Measurements from ENCODE around the gene FBL. TPM values are rescaled to one million over a fixed set of nuclear protein-coding genes. Genes with fewer than 3 reads are reported as not detected.
"Not testable (repeated sequence)": the region's sequence is repeated elsewhere in the genome, so short reads cannot be mapped to it uniquely, and the experiment has no call there.

Gene FBL
- total RNA-seq, 2 experiments from 2014 or later: 336 to 365 TPM

DNA sequence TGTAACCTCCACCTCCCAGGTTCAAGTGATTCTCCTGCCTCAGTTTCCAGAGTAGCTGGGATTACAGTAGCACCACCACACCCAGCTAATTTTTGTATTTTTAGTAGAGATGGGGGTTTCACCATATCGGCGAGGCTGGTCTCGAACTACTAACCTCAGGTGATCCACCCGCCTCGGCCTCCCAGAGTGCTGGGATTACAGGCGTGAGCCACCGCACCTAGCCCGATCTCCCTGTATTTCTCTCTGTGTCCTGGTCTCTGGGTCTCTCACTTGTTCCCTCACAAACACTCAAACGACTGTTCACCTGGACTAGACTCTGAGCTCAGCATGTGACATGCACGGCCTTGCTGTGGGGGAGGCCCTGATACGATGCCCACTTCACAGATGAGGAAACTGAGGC lies 32.7 kb upstream of the FBL start:
- H3K4me1 ChIP-seq (ENCODE audit: insufficient read depth, low read length, poor library complexity, severe bottlenecking); H3K9me3 ChIP-seq (ENCODE audit: low read length); H3K79me2 ChIP-seq (ENCODE audit: insufficient read depth, low read depth, low read length); H2AFZ ChIP-seq (ENCODE audit: low read length); intact Hi-C loops (cut with micrococcal nuclease; ENCODE audit: unreplicated experiment); H3K4me3 ChIP-seq (ENCODE audit: low read depth, low read length, poor library complexity, severe bottlenecking); H3K36me3 ChIP-seq (ENCODE audit: insufficient read depth, low read length); H3K27ac ChIP-seq (ENCODE audit: low read depth, low read length, poor library complexity, severe bottlenecking); BruUV-seq (replicated peaks); DNase-seq (ENCODE audit: low spot score); H3K4me2 ChIP-seq (ENCODE audit: low read length); H4K20me1 ChIP-seq (ENCODE audit: insufficient read depth, low read length); H3K9me2 ChIP-seq (ENCODE audit: insufficient read depth, low read length): not testable (repeated sequence)
- CTCF ChIA-PET (ENCODE audit: unreplicated experiment): interaction anchor here (1.3 kb wide), 1 partner anchor 91 kb away, joined by 4 read pairs; no protein-coding TSS in a partner anchor
- POLR2A ChIA-PET: interaction anchor here (1.2 kb wide), 1 partner anchor 91 kb away, joined by 3 read pairs; no protein-coding TSS in a partner anchor

DNA sequence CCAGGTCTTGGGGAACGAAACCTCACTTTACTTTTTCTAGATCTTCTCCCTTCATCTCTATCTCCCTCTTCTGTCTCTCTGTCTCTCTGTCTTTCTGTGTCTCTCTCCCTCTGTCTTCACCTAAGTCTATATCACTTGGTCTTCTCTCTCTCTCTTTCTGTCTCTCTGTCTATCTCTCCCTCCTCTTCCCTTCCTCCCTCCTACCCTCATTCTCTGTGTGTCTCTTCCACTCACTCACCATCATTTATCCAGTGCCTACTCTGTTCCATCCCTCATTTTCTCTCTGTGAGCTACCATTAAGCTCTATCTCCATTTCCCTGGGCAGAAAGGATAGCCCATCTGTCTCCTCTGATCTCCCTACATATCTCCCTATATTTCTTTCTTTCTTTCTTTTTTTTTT lies 32.2 kb upstream of the FBL start:
- Histone ChIP-seq H3K9me2 (ENCODE audit: insufficient read depth, low read length) (no peaks in the 10 kb centered on the region), H3K27ac (ENCODE audit: low read depth, low read length, poor library complexity, severe bottlenecking) (no peak overlapping the region), H3K4me2 (ENCODE audit: low read length) (no peak overlapping the region), H3K79me2 (ENCODE audit: insufficient read depth, low read depth, low read length) (no peaks in the 10 kb centered on the region), H4K20me1 (ENCODE audit: insufficient read depth, low read length) (no peaks in the 10 kb centered on the region), H3K4me1 (ENCODE audit: insufficient read depth, low read length, poor library complexity, severe bottlenecking) (peaks cover 8% of the 10 kb centered on the region), H3K36me3 (ENCODE audit: insufficient read depth, low read length) (no peaks in the 10 kb centered on the region), H3K9me3 (ENCODE audit: low read length) (no peaks in the 10 kb centered on the region), H3K4me3 (ENCODE audit: low read depth, low read length, poor library complexity, severe bottlenecking) (no peak overlapping the region), H2AFZ (ENCODE audit: low read length) (no peak overlapping the region)
- ChIA-PET CTCF (ENCODE audit: unreplicated experiment) (interaction anchor here (1.3 kb wide), 1 partner anchor 92 kb away, joined by 4 read pairs; no protein-coding TSS in a partner anchor), POLR2A (interaction anchor here (1.2 kb wide), 1 partner anchor 92 kb away, joined by 3 read pairs; no protein-coding TSS in a partner anchor)
- TF ChIP-seq, protein P1, sequence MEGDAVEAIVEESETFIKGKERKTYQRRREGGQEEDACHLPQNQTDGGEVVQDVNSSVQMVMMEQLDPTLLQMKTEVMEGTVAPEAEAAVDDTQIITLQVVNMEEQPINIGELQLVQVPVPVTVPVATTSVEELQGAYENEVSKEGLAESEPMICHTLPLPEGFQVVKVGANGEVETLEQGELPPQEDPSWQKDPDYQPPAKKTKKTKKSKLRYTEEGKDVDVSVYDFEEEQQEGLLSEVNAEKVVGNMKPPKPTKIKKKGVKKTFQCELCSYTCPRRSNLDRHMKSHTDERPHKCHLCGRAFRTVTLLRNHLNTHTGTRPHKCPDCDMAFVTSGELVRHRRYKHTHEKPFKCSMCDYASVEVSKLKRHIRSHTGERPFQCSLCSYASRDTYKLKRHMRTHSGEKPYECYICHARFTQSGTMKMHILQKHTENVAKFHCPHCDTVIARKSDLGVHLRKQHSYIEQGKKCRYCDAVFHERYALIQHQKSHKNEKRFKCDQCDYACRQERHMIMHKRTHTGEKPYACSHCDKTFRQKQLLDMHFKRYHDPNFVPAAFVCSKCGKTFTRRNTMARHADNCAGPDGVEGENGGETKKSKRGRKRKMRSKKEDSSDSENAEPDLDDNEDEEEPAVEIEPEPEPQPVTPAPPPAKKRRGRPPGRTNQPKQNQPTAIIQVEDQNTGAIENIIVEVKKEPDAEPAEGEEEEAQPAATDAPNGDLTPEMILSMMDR (conservative IDR thresholded peaks at IDR 0.05; ENCODE audit: low read length): no peak
- intact Hi-C loops (cut with micrococcal nuclease; ENCODE audit: unreplicated experiment): no loop called here
- BruUV-seq (replicated peaks): no TSS peak
- DNase-seq (ENCODE audit: low spot score): no peak

DNA sequence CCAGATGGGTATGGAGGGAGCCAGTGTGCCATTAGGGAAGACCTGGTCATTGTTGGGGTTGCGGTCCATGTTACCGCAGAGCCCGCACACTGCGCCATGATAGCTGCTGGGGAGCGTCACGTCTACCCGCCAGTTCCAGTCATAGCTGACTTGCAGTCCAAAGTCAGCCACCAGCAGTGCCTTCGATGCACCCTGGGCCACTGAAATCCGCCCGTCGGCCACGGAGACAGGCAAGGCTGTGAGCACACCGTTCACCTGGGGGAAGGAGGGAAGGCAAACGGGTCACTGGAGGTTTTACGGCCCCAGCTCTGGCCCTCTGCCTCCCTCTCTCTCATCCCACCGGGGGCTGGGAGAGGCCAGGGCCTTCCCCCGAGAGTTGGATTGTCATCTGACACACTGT lies 31.8 kb upstream of the FBL start:
- H4K20me1 ChIP-seq (ENCODE audit: insufficient read depth, low read length); H3K4me2 ChIP-seq (ENCODE audit: low read length); CTCF ChIA-PET (ENCODE audit: unreplicated experiment); POLR2A ChIA-PET; H3K79me2 ChIP-seq (ENCODE audit: insufficient read depth, low read depth, low read length); BruUV-seq (replicated peaks); H3K9me3 ChIP-seq (ENCODE audit: low read length); H3K36me3 ChIP-seq (ENCODE audit: insufficient read depth, low read length); H3K27ac ChIP-seq (ENCODE audit: low read depth, low read length, poor library complexity, severe bottlenecking); intact Hi-C loops (cut with micrococcal nuclease; ENCODE audit: unreplicated experiment); H3K4me1 ChIP-seq (ENCODE audit: insufficient read depth, low read length, poor library complexity, severe bottlenecking); DNase-seq (ENCODE audit: low spot score); H2AFZ ChIP-seq (ENCODE audit: low read length); H3K4me3 ChIP-seq (ENCODE audit: low read depth, low read length, poor library complexity, severe bottlenecking); H3K9me2 ChIP-seq (ENCODE audit: insufficient read depth, low read length): not testable (repeated sequence)

DNA sequence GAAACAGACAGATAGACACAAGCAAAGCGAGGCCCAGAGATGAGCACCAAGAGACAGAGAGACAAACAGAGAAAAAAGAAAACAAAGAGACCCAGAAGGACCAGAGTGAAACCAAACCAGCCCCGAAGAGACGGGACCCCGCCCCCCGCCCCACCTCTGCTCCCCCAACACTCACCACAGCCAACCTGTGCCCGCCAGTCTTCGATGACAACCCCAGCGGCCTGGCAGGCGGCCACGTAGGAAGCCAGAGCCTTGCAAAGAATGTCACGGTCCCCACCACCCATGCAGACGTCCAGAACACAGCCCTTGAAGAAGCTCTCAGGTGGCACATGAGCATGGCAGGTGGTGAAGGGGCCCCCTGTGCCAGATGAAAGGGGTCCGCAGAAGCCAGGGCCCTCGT lies 31.3 kb upstream of the FBL start:
- H3K4me2 ChIP-seq (ENCODE audit: low read length); H3K9me3 ChIP-seq (ENCODE audit: low read length); POLR2A ChIA-PET; H4K20me1 ChIP-seq (ENCODE audit: insufficient read depth, low read length); H3K9me2 ChIP-seq (ENCODE audit: insufficient read depth, low read length); H3K4me1 ChIP-seq (ENCODE audit: insufficient read depth, low read length, poor library complexity, severe bottlenecking); H3K79me2 ChIP-seq (ENCODE audit: insufficient read depth, low read depth, low read length); H3K4me3 ChIP-seq (ENCODE audit: low read depth, low read length, poor library complexity, severe bottlenecking); intact Hi-C loops (cut with micrococcal nuclease; ENCODE audit: unreplicated experiment); DNase-seq (ENCODE audit: low spot score); H3K27ac ChIP-seq (ENCODE audit: low read depth, low read length, poor library complexity, severe bottlenecking); H3K36me3 ChIP-seq (ENCODE audit: insufficient read depth, low read length); BruUV-seq (replicated peaks); H2AFZ ChIP-seq (ENCODE audit: low read length); CTCF ChIA-PET (ENCODE audit: unreplicated experiment): not testable (repeated sequence)

DNA sequence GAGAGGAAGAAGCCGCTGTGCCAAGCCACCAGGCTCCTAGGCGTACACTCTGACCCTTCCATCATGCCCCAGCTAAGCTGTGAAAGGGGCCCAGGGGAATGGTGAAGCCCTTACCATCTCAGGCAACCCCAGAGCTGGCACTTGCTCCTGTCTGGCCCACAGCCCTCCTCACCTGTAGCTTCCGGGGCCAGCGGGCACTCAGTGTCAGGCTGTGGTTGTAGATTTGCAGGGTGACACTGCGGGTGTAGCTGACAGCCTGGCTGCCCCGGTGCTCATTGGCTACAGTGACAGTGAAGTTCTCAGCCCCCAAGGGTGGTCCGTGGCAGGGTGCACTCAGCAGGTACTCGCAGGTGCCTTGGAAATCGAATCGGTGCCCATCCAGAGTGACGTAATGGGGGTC lies 30.3 kb upstream of the FBL start:
- CTCF ChIA-PET (ENCODE audit: unreplicated experiment); H3K4me3 ChIP-seq (ENCODE audit: low read depth, low read length, poor library complexity, severe bottlenecking); POLR2A ChIA-PET; BruUV-seq (replicated peaks); H2AFZ ChIP-seq (ENCODE audit: low read length); DNase-seq (ENCODE audit: low spot score); intact Hi-C loops (cut with micrococcal nuclease; ENCODE audit: unreplicated experiment); H3K9me3 ChIP-seq (ENCODE audit: low read length); H3K27ac ChIP-seq (ENCODE audit: low read depth, low read length, poor library complexity, severe bottlenecking); H3K36me3 ChIP-seq (ENCODE audit: insufficient read depth, low read length); H3K79me2 ChIP-seq (ENCODE audit: insufficient read depth, low read depth, low read length); H3K4me1 ChIP-seq (ENCODE audit: insufficient read depth, low read length, poor library complexity, severe bottlenecking); H4K20me1 ChIP-seq (ENCODE audit: insufficient read depth, low read length); H3K4me2 ChIP-seq (ENCODE audit: low read length); H3K9me2 ChIP-seq (ENCODE audit: insufficient read depth, low read length): not testable (repeated sequence)

DNA sequence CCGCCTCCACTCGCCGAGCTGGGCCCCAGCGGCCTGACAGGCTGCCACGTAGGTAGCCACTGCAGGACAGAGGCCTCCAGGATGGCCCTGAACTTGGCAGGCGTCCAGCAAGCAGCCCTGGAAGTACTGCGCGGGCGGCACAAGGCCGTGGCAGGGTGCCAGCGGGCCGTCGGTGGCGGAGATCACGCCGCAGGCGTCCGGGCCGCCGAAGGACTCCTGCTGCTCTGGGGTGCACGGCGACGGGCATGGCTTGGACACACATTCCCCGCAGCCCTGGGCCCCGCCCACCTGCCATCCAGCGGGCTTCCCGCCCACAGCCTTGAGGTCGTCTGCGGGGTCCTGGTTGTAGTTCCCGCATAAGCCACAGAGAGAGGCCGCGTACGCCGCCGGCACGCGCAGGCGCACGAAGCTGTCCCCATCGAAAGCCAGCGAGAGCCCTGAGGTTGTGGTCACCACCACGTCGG lies 29.3 kb upstream of the FBL start:
- H4K20me1 ChIP-seq (ENCODE audit: insufficient read depth, low read length); BruUV-seq (replicated peaks); H3K9me2 ChIP-seq (ENCODE audit: insufficient read depth, low read length); H3K27ac ChIP-seq (ENCODE audit: low read depth, low read length, poor library complexity, severe bottlenecking); H3K79me2 ChIP-seq (ENCODE audit: insufficient read depth, low read depth, low read length); H3K4me3 ChIP-seq (ENCODE audit: low read depth, low read length, poor library complexity, severe bottlenecking); intact Hi-C loops (cut with micrococcal nuclease; ENCODE audit: unreplicated experiment); H3K4me1 ChIP-seq (ENCODE audit: insufficient read depth, low read length, poor library complexity, severe bottlenecking); CTCF ChIA-PET (ENCODE audit: unreplicated experiment); DNase-seq (ENCODE audit: low spot score); POLR2A ChIA-PET; H3K4me2 ChIP-seq (ENCODE audit: low read length); H2AFZ ChIP-seq (ENCODE audit: low read length); H3K36me3 ChIP-seq (ENCODE audit: insufficient read depth, low read length); H3K9me3 ChIP-seq (ENCODE audit: low read length): not testable (repeated sequence)
